H9 (cell line): ENCODE data around the gene MRPS26. TPM values are rescaled to one million over a fixed set of nuclear protein-coding genes. Genes with fewer than 3 reads are reported as not detected.
A peak's percentile ranks its signal among the peaks of the same experiment; 100 is the strongest.

Experiments
- DNase-seq: peaks from one replicate; pipeline ENCODE4 v3.0.0-alpha.2; 2017
- H2AFZ ChIP-seq: one replicate; pipeline ENCODE4 v1.6.1; 2013; ENCODE audit warnings: mild to moderate bottlenecking, low read length, control low read depth, moderate library complexity
- H2AK5ac ChIP-seq: 2 replicates; pipeline ENCODE4 v1.6.1; 2013; ENCODE audit warnings: low read length, control low read depth, mixed read lengths; ENCODE audit not compliant: insufficient read length
- H2BK120ac ChIP-seq: one replicate; pipeline ENCODE4 v1.6.1; 2013; ENCODE audit warnings: low read depth, mild to moderate bottlenecking, low read length, control low read depth, inconsistent platforms; ENCODE audit not compliant: poor library complexity, severe bottlenecking
- H2BK12ac ChIP-seq: 2 replicates; pipeline ENCODE4 v1.6.1; 2013; ENCODE audit warnings: low read length, control low read depth, mixed read lengths, low read depth; ENCODE audit not compliant: insufficient read length
- H2BK15ac ChIP-seq: 2 replicates; pipeline ENCODE4 v1.6.1; 2013; ENCODE audit warnings: low read depth, low read length, control low read depth
- H2BK20ac ChIP-seq: one replicate; pipeline ENCODE4 v1.6.1; 2013; ENCODE audit warnings: low read depth, mild to moderate bottlenecking, low read length, control low read depth, inconsistent platforms; ENCODE audit not compliant: poor library complexity, severe bottlenecking
- H2BK5ac ChIP-seq: 2 replicates; pipeline ENCODE4 v1.6.1; 2013; ENCODE audit warnings: low read length, control low read depth, mixed read lengths; ENCODE audit not compliant: insufficient read length
- H3K14ac ChIP-seq: 2 replicates; pipeline ENCODE4 v1.6.1; 2013; ENCODE audit warnings: low read length, control low read depth; ENCODE audit not compliant: insufficient read depth
- H3K18ac ChIP-seq: 2 replicates; pipeline ENCODE4 v1.6.1; 2013; ENCODE audit warnings: low read depth, mild to moderate bottlenecking, mixed read lengths, low read length, control low read depth; ENCODE audit not compliant: insufficient read length
- H3K23ac ChIP-seq: 2 replicates; pipeline ENCODE4 v1.6.1; 2013; ENCODE audit warnings: low read length, control low read depth, mixed read lengths, low read depth; ENCODE audit not compliant: insufficient read length
- H3K23me2 ChIP-seq: 2 replicates; pipeline ENCODE4 v1.6.1; 2013; ENCODE audit warnings: low read depth, mild to moderate bottlenecking, mixed read lengths, low read length, control low read depth; ENCODE audit not compliant: insufficient read length, poor library complexity, severe bottlenecking
- H3K27ac ChIP-seq: 2 replicates; pipeline ENCODE4 v1.5.1; 2013; ENCODE audit warnings: low read length, control low read depth, mixed read lengths, low read depth; ENCODE audit not compliant: insufficient read length
- H3K27me3 ChIP-seq: 2 replicates; pipeline ENCODE4 v1.6.1; 2013; ENCODE audit warnings: low read length, control low read depth, inconsistent platforms; ENCODE audit not compliant: insufficient read depth
- H3K4ac ChIP-seq: 2 replicates; pipeline ENCODE4 v1.6.1; 2013; ENCODE audit warnings: low read depth, mild to moderate bottlenecking, control low read depth, inconsistent platforms, low read length, moderate library complexity
- H3K4me1 ChIP-seq: 2 replicates; pipeline ENCODE4 v1.6.1; 2013; ENCODE audit warnings: low read length, control low read depth, inconsistent platforms; ENCODE audit not compliant: insufficient read depth
- H3K4me2 ChIP-seq: 2 replicates; pipeline ENCODE4 v1.6.1; 2013; ENCODE audit warnings: low read length, control low read depth, mixed read lengths; ENCODE audit not compliant: insufficient read length, insufficient read depth
- H3K56ac ChIP-seq: 2 replicates; pipeline ENCODE4 v1.6.1; 2013; ENCODE audit warnings: low read depth, mild to moderate bottlenecking, mixed read lengths, low read length, control low read depth; ENCODE audit not compliant: insufficient read length
- H3K79me1 ChIP-seq: 2 replicates; pipeline ENCODE4 v1.6.1; 2013; ENCODE audit warnings: low read depth, mild to moderate bottlenecking, moderate library complexity, low read length, control low read depth, inconsistent platforms; ENCODE audit not compliant: insufficient read depth, poor library complexity, severe bottlenecking
- H3K79me2 ChIP-seq: 2 replicates; pipeline ENCODE4 v1.6.1; 2013; ENCODE audit warnings: low read length, control low read depth, inconsistent platforms; ENCODE audit not compliant: insufficient read depth
- H3K9ac ChIP-seq: 2 replicates; pipeline ENCODE4 v1.6.1; 2013; ENCODE audit warnings: low read length, control low read depth, mixed read lengths; ENCODE audit not compliant: insufficient read length; ENCODE audit errors: extremely low read depth
- H3K9me3 ChIP-seq: one replicate; pipeline ENCODE4 v1.6.1; 2013; ENCODE audit warnings: low read depth, low read length, inconsistent platforms; ENCODE audit not compliant: control insufficient read depth
- H3T11ph ChIP-seq: one replicate; pipeline ENCODE4 v1.6.1; 2013; ENCODE audit warnings: mild to moderate bottlenecking, low read length, control low read depth, inconsistent platforms
- H4K20me1 ChIP-seq: one replicate; pipeline ENCODE4 v1.6.1; 2013; ENCODE audit not compliant: control insufficient read depth, insufficient read length, insufficient read depth
- H4K5ac ChIP-seq: 2 replicates; pipeline ENCODE4 v1.6.1; 2013; ENCODE audit warnings: low read depth, mild to moderate bottlenecking, mixed read lengths, low read length, control low read depth; ENCODE audit not compliant: insufficient read length
- H4K8ac ChIP-seq: replicated peaks from 2 replicates; pipeline ENCODE4 v1.6.1; 2013; ENCODE audit warnings: low read length, control low read depth, mixed read lengths, low read depth; ENCODE audit not compliant: insufficient read length
- H4K91ac ChIP-seq: 2 replicates; pipeline ENCODE4 v1.6.1; 2013; ENCODE audit warnings: low read depth, mild to moderate bottlenecking, moderate library complexity, mixed read lengths, low read length, control low read depth; ENCODE audit not compliant: insufficient read length
- H3K27ac Mint-ChIP-seq, 3 experiments: 2 replicates in 2 of 3; 3 replicates in 1 of 3; pipeline ENCODE4 v1.8.0; 2020 to 2021; ENCODE audit warnings: mixed read lengths in 3 of 3, mild to moderate bottlenecking in 1 of 3, moderate library complexity in 1 of 3
- H3K27me3 Mint-ChIP-seq: 2 replicates; pipeline ENCODE4 v1.8.0; 2021; ENCODE audit warnings: low read depth, mild to moderate bottlenecking, moderate library complexity, mixed read lengths
- H3K36me3 Mint-ChIP-seq, 3 experiments: 2 replicates in 2 of 3; 3 replicates in 1 of 3; pipeline ENCODE4 v1.8.0; 2020 to 2021; ENCODE audit warnings: low read depth in 3 of 3, mixed read lengths in 3 of 3; ENCODE audit not compliant: insufficient read depth in 1 of 3
- H3K4me1 Mint-ChIP-seq, 2 experiments: 2 replicates each; pipeline ENCODE4 v1.8.0; 2020; ENCODE audit warnings: mixed read lengths in 2 of 2
- H3K4me3 Mint-ChIP-seq, 2 experiments: 2 replicates in 1 of 2; 3 replicates in 1 of 2; pipeline ENCODE4 v1.8.0; 2020 to 2021; ENCODE audit warnings: mild to moderate bottlenecking in 2 of 2, mixed read lengths in 2 of 2, moderate library complexity in 1 of 2
- H3K9me3 Mint-ChIP-seq, 2 experiments: 2 replicates in 1 of 2; 3 replicates in 1 of 2; pipeline ENCODE4 v1.8.0; 2020; ENCODE audit warnings: mild to moderate bottlenecking in 2 of 2, mixed read lengths in 2 of 2, moderate library complexity in 1 of 2
- WGBS: extraction: QIAGEN DNeasy Blood & Tissue Kit; methylation state at CpG from one replicate; pipeline ENCODE4 v1.1.7; 2013; ENCODE audit warnings: missing lambda C conversion rate, low lambda C conversion rate, mixed read lengths; ENCODE audit not compliant: insufficient read length; ENCODE audit errors: extremely low coverage; 5-methylcytosine and 5-hydroxymethylcytosine counted together
- total RNA-seq: library from RNA; stranded (reverse); gene quantifications from 2 replicates; pipeline ENCODE4 v1.2.1, GENCODE V29; 2021
- TF ChIP-seq, protein P1 (sequence below): fragments of 200-600 bp; sonication (generic); conservative IDR thresholded peaks from 3 replicates; pipeline ENCODE4 v1.8.0; 2021; ENCODE audit warnings: antibody characterized with exemption, mild to moderate bottlenecking

The MRPS26 gene
- total RNA-seq, 1 experiment from 2014 or later, result 97.6 TPM

DNA sequence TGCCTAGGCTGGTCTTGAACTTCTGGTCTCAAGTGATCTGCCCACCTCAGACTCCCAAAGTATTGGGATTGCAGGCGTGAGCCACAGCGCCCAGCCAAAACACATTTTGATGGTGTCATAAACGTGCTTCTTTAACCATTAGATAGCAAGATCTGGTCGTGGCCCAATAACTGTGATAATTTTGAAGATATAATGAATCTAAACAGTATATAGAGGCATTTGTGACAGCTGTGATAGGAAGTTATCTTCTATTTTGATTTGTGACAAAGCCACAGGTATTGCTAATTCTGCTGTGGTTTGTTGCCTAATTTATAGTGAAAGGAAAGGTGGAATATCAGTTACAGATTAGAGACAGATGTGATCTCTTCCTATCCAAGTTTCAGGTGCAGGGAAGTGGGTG lies 24.9 kb downstream of the MRPS26 start:
- H4K8ac ChIP-seq, result no peak overlapping the region
- no peak overlapping the region for H3K27ac ChIP-seq
- H3K27me3 ChIP-seq, result peaks cover 9% of the 10 kb centered on the region; the same call in 1 of the 2 replicates
- no peak overlapping the region for H3K18ac ChIP-seq
- no peak overlapping the region for H2BK15ac ChIP-seq
- H3K23ac ChIP-seq, result no peak overlapping the region
- H3K4me1 ChIP-seq, result no peaks in the 10 kb centered on the region
- no peak overlapping the region for H2BK20ac ChIP-seq
- H4K20me1 ChIP-seq, result no peaks in the 10 kb centered on the region
- H2BK12ac ChIP-seq, result no peak overlapping the region
- no peak overlapping the region for H3K14ac ChIP-seq
- no peak overlapping the region for H2AFZ ChIP-seq
- TF ChIP-seq, protein P1, sequence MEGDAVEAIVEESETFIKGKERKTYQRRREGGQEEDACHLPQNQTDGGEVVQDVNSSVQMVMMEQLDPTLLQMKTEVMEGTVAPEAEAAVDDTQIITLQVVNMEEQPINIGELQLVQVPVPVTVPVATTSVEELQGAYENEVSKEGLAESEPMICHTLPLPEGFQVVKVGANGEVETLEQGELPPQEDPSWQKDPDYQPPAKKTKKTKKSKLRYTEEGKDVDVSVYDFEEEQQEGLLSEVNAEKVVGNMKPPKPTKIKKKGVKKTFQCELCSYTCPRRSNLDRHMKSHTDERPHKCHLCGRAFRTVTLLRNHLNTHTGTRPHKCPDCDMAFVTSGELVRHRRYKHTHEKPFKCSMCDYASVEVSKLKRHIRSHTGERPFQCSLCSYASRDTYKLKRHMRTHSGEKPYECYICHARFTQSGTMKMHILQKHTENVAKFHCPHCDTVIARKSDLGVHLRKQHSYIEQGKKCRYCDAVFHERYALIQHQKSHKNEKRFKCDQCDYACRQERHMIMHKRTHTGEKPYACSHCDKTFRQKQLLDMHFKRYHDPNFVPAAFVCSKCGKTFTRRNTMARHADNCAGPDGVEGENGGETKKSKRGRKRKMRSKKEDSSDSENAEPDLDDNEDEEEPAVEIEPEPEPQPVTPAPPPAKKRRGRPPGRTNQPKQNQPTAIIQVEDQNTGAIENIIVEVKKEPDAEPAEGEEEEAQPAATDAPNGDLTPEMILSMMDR, result no peak
- H3K9me3 Mint-ChIP-seq, result peaks cover 7 to 12% of the 10 kb centered on the region in 2 experiments
- no peak overlapping the region for H4K91ac ChIP-seq
- H3K9ac ChIP-seq, result no peak overlapping the region
- H3K79me2 ChIP-seq, result no peaks in the 10 kb centered on the region
- H3K4me3 Mint-ChIP-seq, result peak overlapping the region in 1 of 2 experiments; percentile 10; a peak in 2 of 5 replicates
- no peak overlapping the region for H2BK120ac ChIP-seq
- H4K5ac ChIP-seq, result no peak overlapping the region
- H3K4me1 Mint-ChIP-seq, result peaks cover 6% of the 10 kb centered on the region in 2 experiments
- no peak overlapping the region for H3K27ac Mint-ChIP-seq
- H2AK5ac ChIP-seq, result no peak overlapping the region
- peaks cover 54% of the 10 kb centered on the region for H3K27me3 Mint-ChIP-seq
- no peaks in the 10 kb centered on the region for H3K79me1 ChIP-seq
- H2BK5ac ChIP-seq, result no peak overlapping the region
- H3K4me2 ChIP-seq, result no peak overlapping the region
- DNase-seq, result no peak
- no peak overlapping the region for H3K4ac ChIP-seq
- WGBS, result no CpG with 5 or more reads among the region's 4 CpGs
- no peaks in the 10 kb centered on the region for H3K23me2 ChIP-seq
- H3T11ph ChIP-seq, result no peak overlapping the region
- H3K56ac ChIP-seq, result no peak overlapping the region
- peaks cover 10% of the 10 kb centered on the region for H3K9me3 ChIP-seq
- no peaks in the 10 kb centered on the region; a peak in 2 of 7 replicates for H3K36me3 Mint-ChIP-seq
